H1 (cell line): ENCODE results near the gene MKKS. TPM values are rescaled to one million over a fixed set of nuclear protein-coding genes. Genes with fewer than 3 reads are reported as not detected.

Experiments used
- CTCF ChIA-PET: fragments of 300-600 bp; sonication (Branson Sonifier 250); formaldehyde crosslinking; loops from one replicate; lab custom pipeline; 2021; ENCODE audit not compliant: partially characterized antibody; lab: Charles Lee
- POLR2A ChIA-PET: fragments of 300-600 bp; sonication (Branson Sonifier 250); formaldehyde crosslinking; loops from one replicate; lab custom pipeline; 2021; ENCODE audit warnings: inconsistent platforms; ENCODE audit not compliant: partially characterized antibody; lab: Charles Lee
- DNase-seq, 2 experiments: peaks; one replicate each; pipeline versions ENCODE4 v3.0.0 to v3.0.0-alpha.2; 2010 to 2022; ENCODE audit warnings: low spot score in 2 of 2, low read depth in 1 of 2, mixed read lengths in 1 of 2
- FAIRE-seq: peaks from 2 replicates; lab custom pipeline; 2011; peaks lifted over from hg19 to GRCh38; lab: Jason Lieb, UNC
- H2AFZ ChIP-seq: 2 replicates; pipeline ENCODE4 v1.8.1; 2012; ENCODE audit warnings: low read length, inconsistent platforms
- H2AK5ac ChIP-seq: 2 replicates; pipeline ENCODE4 v1.6.1; 2013; ENCODE audit warnings: low read depth, low read length
- H2BK120ac ChIP-seq: replicated peaks from 2 replicates; pipeline ENCODE3; 2013; ENCODE audit warnings: low read depth, low read length, inconsistent platforms
- H2BK12ac ChIP-seq: 2 replicates; pipeline ENCODE4 v1.6.1; 2013; ENCODE audit warnings: low read depth, low read length
- H2BK15ac ChIP-seq: 2 replicates; pipeline ENCODE4 v1.6.1; 2013; ENCODE audit warnings: low read length
- H2BK20ac ChIP-seq: 2 replicates; pipeline ENCODE4 v1.6.1; 2013; ENCODE audit warnings: low read length
- H2BK5ac ChIP-seq: 2 replicates; pipeline ENCODE4 v1.6.1; 2013; ENCODE audit warnings: low read depth, low read length
- H3K14ac ChIP-seq: 2 replicates; pipeline ENCODE4 v1.6.1; 2013; ENCODE audit warnings: inconsistent platforms; ENCODE audit not compliant: insufficient read length
- H3K18ac ChIP-seq: 2 replicates; pipeline ENCODE4 v1.6.1; 2013; ENCODE audit warnings: low read length; ENCODE audit errors: extremely low read depth
- H3K23ac ChIP-seq: 2 replicates; pipeline ENCODE4 v1.6.1; 2013; ENCODE audit warnings: inconsistent platforms; ENCODE audit not compliant: insufficient read length
- H3K23me2 ChIP-seq: 2 replicates; pipeline ENCODE4 v1.6.1; 2013; ENCODE audit warnings: low read depth, low read length
- H3K27ac ChIP-seq: 2 replicates; pipeline ENCODE4 v1.6.1; 2011; ENCODE audit warnings: low read depth, low read length, inconsistent platforms
- H3K27me3 ChIP-seq, 4 experiments: replicated peaks in 1 of 4; 1 replicate in 1 of 4; 2 replicates in 3 of 4; pipeline versions ENCODE4 v1.6.1 to v1.8.1; 2011 to 2013; ENCODE audit warnings: low read length in 3 of 4, mild to moderate bottlenecking in 3 of 4, inconsistent platforms in 2 of 4, mixed read lengths in 2 of 4, moderate library complexity in 1 of 4; ENCODE audit not compliant: control insufficient read depth in 3 of 4, insufficient read depth in 3 of 4; ENCODE audit errors: extremely low read depth in 1 of 4
- H3K36me3 ChIP-seq, 4 experiments: 2 replicates each; pipeline versions ENCODE4 v1.6.1 to v1.8.1; 2011 to 2013; ENCODE audit warnings: mild to moderate bottlenecking in 4 of 4, low read length in 3 of 4, moderate library complexity in 2 of 4, control low read depth in 1 of 4, inconsistent platforms in 1 of 4; ENCODE audit not compliant: insufficient read depth in 4 of 4, control insufficient read depth in 2 of 4
- H3K4ac ChIP-seq: replicated peaks from 2 replicates; pipeline ENCODE3; 2013; ENCODE audit warnings: low read length, low read depth, mixed read lengths, inconsistent platforms; ENCODE audit not compliant: insufficient read length
- H3K4me1 ChIP-seq, 4 experiments: replicated peaks in 1 of 4; 1 replicate in 1 of 4; 2 replicates in 3 of 4; pipeline versions ENCODE4 v1.6.1 to v1.8.1; 2011 to 2013; ENCODE audit warnings: low read length in 3 of 4, inconsistent platforms in 2 of 4, mixed read lengths in 1 of 4; ENCODE audit not compliant: insufficient read depth in 4 of 4, control insufficient read depth in 3 of 4
- H3K4me2 ChIP-seq, 2 experiments: 2 replicates each; pipeline versions ENCODE4 v1.6.1 to v1.8.1; 2011 to 2013; ENCODE audit warnings: low read depth in 2 of 2, low read length in 2 of 2, control low read depth in 1 of 2, inconsistent platforms in 1 of 2, mild to moderate bottlenecking in 1 of 2; ENCODE audit not compliant: insufficient read depth in 1 of 2
- H3K4me3 ChIP-seq, 4 experiments: fragments of 200-600, 300-600 bp in 1 of 4; sonication (generic), shearing (Covaris generic), sonication (Bioruptor Twin) in 1 of 4; 2 replicates each; pipeline versions ENCODE4 v1.5.1 to v1.8.1; 2011 to 2016; ENCODE audit warnings: low read length in 4 of 4, low read depth in 3 of 4, control low read depth in 2 of 4, inconsistent platforms in 2 of 4, mild to moderate bottlenecking in 2 of 4, mixed read lengths in 1 of 4, moderate library complexity in 1 of 4; ENCODE audit not compliant: insufficient read depth in 2 of 4; ENCODE audit errors: extremely low read depth in 1 of 4
- H3K56ac ChIP-seq: replicated peaks from 2 replicates; pipeline ENCODE3; 2013; ENCODE audit warnings: low read depth, mild to moderate bottlenecking, mixed read lengths, low read length, inconsistent platforms; ENCODE audit not compliant: insufficient read length
- H3K79me1 ChIP-seq: 2 replicates; pipeline ENCODE4 v1.6.1; 2013; ENCODE audit warnings: low read depth, low read length, control low read depth
- H3K79me2 ChIP-seq, 2 experiments: 2 replicates each; pipeline versions ENCODE4 v1.6.1 to v1.8.1; 2012 to 2013; ENCODE audit warnings: low read length in 2 of 2, mild to moderate bottlenecking in 2 of 2, inconsistent platforms in 1 of 2; ENCODE audit not compliant: insufficient read depth in 2 of 2, control insufficient read depth in 1 of 2
- H3K9ac ChIP-seq, 4 experiments: replicated peaks in 1 of 4; 1 replicate in 1 of 4; 2 replicates in 3 of 4; pipeline versions ENCODE4 v1.6.1 to v1.8.1; 2011 to 2013; ENCODE audit warnings: low read depth in 3 of 4, low read length in 3 of 4, control low read depth in 2 of 4, mild to moderate bottlenecking in 2 of 4, moderate library complexity in 2 of 4, inconsistent platforms in 1 of 4; ENCODE audit errors: extremely low read depth in 1 of 4
- H3K9me3 ChIP-seq, 2 experiments: 2 replicates each; pipeline versions ENCODE4 v1.6.1 to v1.8.1; 2012 to 2013; ENCODE audit warnings: mild to moderate bottlenecking in 2 of 2, moderate library complexity in 2 of 2, control low read depth in 1 of 2, inconsistent platforms in 1 of 2, low read depth in 1 of 2, low read length in 1 of 2, mixed read lengths in 1 of 2; ENCODE audit not compliant: insufficient read depth in 2 of 2
- H4K20me1 ChIP-seq, 2 experiments: replicated peaks in 1 of 2; 2 replicates each; pipeline versions ENCODE3 to v1.8.1; 2011 to 2013; ENCODE audit warnings: inconsistent platforms in 2 of 2, low read length in 2 of 2, mild to moderate bottlenecking in 1 of 2; ENCODE audit not compliant: insufficient read depth in 2 of 2, control insufficient read depth in 1 of 2
- H4K5ac ChIP-seq: 2 replicates; pipeline ENCODE4 v1.6.1; 2013; ENCODE audit warnings: low read length, low read depth, mixed read lengths, inconsistent platforms; ENCODE audit not compliant: insufficient read length
- H4K8ac ChIP-seq: 2 replicates; pipeline ENCODE4 v1.8.0; 2013; ENCODE audit warnings: mild to moderate bottlenecking, moderate library complexity, low read length, inconsistent platforms; ENCODE audit not compliant: insufficient read depth; ENCODE audit errors: extremely low read depth
- H4K91ac ChIP-seq: replicated peaks from 2 replicates; pipeline ENCODE3; 2013; ENCODE audit warnings: low read length, mixed read lengths, inconsistent platforms; ENCODE audit not compliant: insufficient read length
- BACH1 ChIP-seq: IDR thresholded peaks from 2 replicates; pipeline ENCODE4 v1.6.1; 2012; ENCODE audit warnings: low read length, improper control_type of control experiment
- CHD1 ChIP-seq: IDR thresholded peaks from 2 replicates; pipeline ENCODE4 v1.6.1; 2012; ENCODE audit warnings: low read depth, low read length, improper control_type of control experiment
- CHD2 ChIP-seq: IDR thresholded peaks from 2 replicates; pipeline ENCODE4 v1.6.1; 2012; ENCODE audit warnings: low read length, improper control_type of control experiment
- HDAC6 ChIP-seq: IDR thresholded peaks from one replicate; pipeline ENCODE4 v1.7.1; 2012; ENCODE audit warnings: low read depth, mild to moderate bottlenecking, inconsistent platforms, low read length, moderate library complexity
- MAX ChIP-seq: IDR thresholded peaks from 2 replicates; pipeline ENCODE4 v1.6.1; 2012; ENCODE audit warnings: inconsistent platforms
- PHF8 ChIP-seq: fragments of 200-600 bp; sonication (generic); conservative IDR thresholded peaks from 2 replicates; pipeline ENCODE4 v1.7.1; 2012; ENCODE audit warnings: low read depth, mild to moderate bottlenecking, inconsistent platforms, low read length, moderate library complexity
- RAD21 ChIP-seq, 2 experiments: IDR thresholded peaks in 1 of 2; conservative IDR thresholded peaks in 1 of 2; 2 replicates each; pipeline ENCODE4 v1.6.1; 2011; ENCODE audit warnings: low read depth in 2 of 2, low read length in 2 of 2, improper control_type of control experiment in 1 of 2, inconsistent platforms in 1 of 2, mild to moderate bottlenecking in 1 of 2, moderate library complexity in 1 of 2
- RFX5 ChIP-seq: IDR thresholded peaks from 2 replicates; pipeline ENCODE4 v1.6.1; 2011; ENCODE audit warnings: low read depth, low read length, improper control_type of control experiment, borderline replicate concordance
- SIN3A ChIP-seq, 2 experiments: IDR thresholded peaks in 1 of 2; conservative IDR thresholded peaks in 1 of 2; 2 replicates each; pipeline ENCODE4 v1.6.1; 2011 to 2012; ENCODE audit warnings: low read length in 2 of 2, improper control_type of control experiment in 1 of 2, low read depth in 1 of 2, mild to moderate bottlenecking in 1 of 2
- ZNF274 ChIP-seq: IDR thresholded peaks from 2 replicates; pipeline ENCODE4 v1.7.0; 2012; ENCODE audit warnings: low read length, borderline replicate concordance; ENCODE audit errors: extremely low read depth
- WGBS, 2 experiments: shearing (Covaris generic) in 1 of 2; methylation state at CpG; one replicate each; pipeline versions ENCODE4 v1.1.6 to v1.1.7; 2013 to 2015; ENCODE audit warnings: low lambda C conversion rate in 2 of 2, mixed read lengths in 2 of 2, inconsistent platforms in 1 of 2, low coverage in 1 of 2, missing lambda C conversion rate in 1 of 2; ENCODE audit not compliant: insufficient replicate concordance in 2 of 2, insufficient coverage in 1 of 2, insufficient read length in 1 of 2; ENCODE audit errors: extremely low coverage in 1 of 2, missing lambda C conversion rate in 1 of 2; 5-methylcytosine and 5-hydroxymethylcytosine counted together
- polyA plus RNA-seq, 7 experiments: library from polyadenylated mRNA; depleted of rRNA in 3 of 7; stranded (reverse) in 5 of 7; unstranded in 2 of 7; fragments of >200 nt in 5 of 7; fragments of 200-250 nt in 2 of 7; gene quantifications; 1 replicate in 5 of 7; 2 replicates in 1 of 7; 4 replicates in 1 of 7; pipeline versions ENCODE4 v1.2.1 to v1.2.3, GENCODE V29; 2011 to 2013; ENCODE audit warnings: missing spikeins in 2 of 7, mixed read lengths in 2 of 7
- total RNA-seq: library from RNA; stranded (reverse); fragmentation: NEBNext Ultra II Directional; extraction: Animal tissue kit (Norgen Biotek cat#: 25700); gene quantifications from 2 replicates; pipeline ENCODE4 v1.2.1, GENCODE V29; 2021
- TF ChIP-seq, protein P1 (sequence below): IDR thresholded peaks from 2 replicates; pipeline ENCODE4 v1.6.1; 2011; ENCODE audit warnings: low read length, improper control_type of control experiment

The MKKS gene
- total and polyA plus RNA-seq, 2 of the 8 experiments (the other 6 are each of a cell fraction or from before 2014, with no cell fraction given) = 15.9 to 24.8 TPM

DNA sequence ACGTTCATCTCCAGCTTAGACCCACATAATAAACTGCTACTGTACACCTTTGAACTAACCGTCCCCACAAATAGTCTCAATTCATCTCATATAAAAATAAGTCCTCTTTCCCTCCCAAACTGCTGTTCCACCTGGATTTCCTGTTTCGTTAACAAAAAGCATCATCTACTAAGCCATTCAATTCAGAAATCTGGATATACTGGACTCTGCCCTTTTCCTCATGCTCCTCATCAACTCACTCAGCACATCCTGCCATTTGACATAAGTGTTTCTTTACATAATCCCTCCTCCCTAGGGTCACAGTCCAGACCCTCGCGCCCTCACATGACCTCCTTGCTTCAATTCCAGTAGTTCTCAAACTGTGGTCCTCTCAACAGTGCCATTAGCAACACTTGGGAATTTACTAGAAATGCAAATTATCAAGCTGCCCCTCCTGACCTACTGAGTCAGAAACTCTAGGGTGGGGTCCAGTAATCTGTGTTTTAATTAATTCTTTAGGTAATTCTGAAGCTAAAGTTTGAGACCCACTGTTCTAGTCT lies 4.5 kb downstream of the MKKS start:
- no peak overlapping the region for H2BK15ac ChIP-seq
- H2BK12ac ChIP-seq = no peak overlapping the region
- H2BK20ac ChIP-seq = no peak overlapping the region
- H3K27ac ChIP-seq = no peak overlapping the region
- H3K23me2 ChIP-seq = peaks cover 7% of the 10 kb centered on the region
- H3K9ac ChIP-seq = no peak overlapping the region
- H3K4ac ChIP-seq = no peak overlapping the region
- H4K20me1 ChIP-seq = peaks cover 0 to 9% of the 10 kb centered on the region in 2 experiments
- no peak overlapping the region for H3K14ac ChIP-seq
- FAIRE-seq (no peak), DNase-seq (no peak)
- no peak overlapping the region for H2AFZ ChIP-seq
- H3K4me2 ChIP-seq = no peak overlapping the region
- no peaks in the 10 kb centered on the region; a peak in 2 of 8 replicates for H3K36me3 ChIP-seq
- no peak overlapping the region for H2AK5ac ChIP-seq
- H4K91ac ChIP-seq = no peak overlapping the region
- H3K27me3 ChIP-seq = no peaks in the 10 kb centered on the region
- H3K9me3 ChIP-seq = no peaks in the 10 kb centered on the region
- POLR2A ChIA-PET = interaction anchor here (0.7 kb wide), 1 partner anchor 35 kb away, joined by 3 read pairs; no protein-coding TSS in a partner anchor
- no peak overlapping the region for H3K23ac ChIP-seq
- H2BK120ac ChIP-seq = no peak overlapping the region
- H3K18ac ChIP-seq = no peak overlapping the region
- no peak overlapping the region for H3K56ac ChIP-seq
- H3K79me1 ChIP-seq = peaks cover 15% of the 10 kb centered on the region; the same call in 1 of the 2 replicates
- CTCF ChIA-PET = interaction anchor here (1.0 to 1.4 kb wide), 3 partner anchors 44 to 451 kb away, joined by 3 to 4 read pairs (median 3); no protein-coding TSS in a partner anchor
- peaks cover 0 to 85% of the 10 kb centered on the region in 2 experiments; a peak in 2 of 4 replicates for H3K79me2 ChIP-seq
- no peak overlapping the region for H2BK5ac ChIP-seq
- H4K8ac ChIP-seq = no peak overlapping the region
- 86% methylated on average over 5 of the region's 5 CpGs; no CpG with 5 or more reads in 1 of the 2 experiments for WGBS, 2 experiments
- H3K4me1 ChIP-seq = no peaks in the 10 kb centered on the region
- H4K5ac ChIP-seq = no peak overlapping the region
- no peak overlapping the region for H3K4me3 ChIP-seq
- no peak for TF ChIP-seq PHF8
- TF ChIP-seq, protein P1, sequence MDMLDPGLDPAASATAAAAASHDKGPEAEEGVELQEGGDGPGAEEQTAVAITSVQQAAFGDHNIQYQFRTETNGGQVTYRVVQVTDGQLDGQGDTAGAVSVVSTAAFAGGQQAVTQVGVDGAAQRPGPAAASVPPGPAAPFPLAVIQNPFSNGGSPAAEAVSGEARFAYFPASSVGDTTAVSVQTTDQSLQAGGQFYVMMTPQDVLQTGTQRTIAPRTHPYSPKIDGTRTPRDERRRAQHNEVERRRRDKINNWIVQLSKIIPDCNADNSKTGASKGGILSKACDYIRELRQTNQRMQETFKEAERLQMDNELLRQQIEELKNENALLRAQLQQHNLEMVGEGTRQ = no peak
- no peak for TF ChIP-seq ZNF274
- no peak for TF ChIP-seq CHD2
- no peak for TF ChIP-seq RFX5
- no peak for TF ChIP-seq BACH1
- no peak for TF ChIP-seq MAX
- TF ChIP-seq HDAC6 = no peak
- TF ChIP-seq RAD21 (IDR thresholded peaks at IDR 0.05 in 1 of 2, conservative IDR thresholded peaks at IDR 0.05 in 1 of 2; ENCODE audit: low read depth in 2 of 2, low read length in 2 of 2) = no peak
- no peak for TF ChIP-seq SIN3A (conservative IDR thresholded peaks at IDR 0.05 in 1 of 2, IDR thresholded peaks at IDR 0.05 in 1 of 2; ENCODE audit: low read depth in 1 of 2, low read length in 2 of 2)
- TF ChIP-seq CHD1 = no peak
